T-cell (primary cell): ENCODE results near the gene SPON1. TPM values are rescaled to one million over a fixed set of nuclear protein-coding genes. Genes with fewer than 3 reads are reported as not detected.

Experiments used
- ATAC-seq, 4 experiments: fragments of 200-7000 bp in 3 of 4; fragments of 150-1000 bp in 1 of 4; cut with Tn5 transposase; replicated peaks in 1 of 4; 1 replicate in 3 of 4; 2 replicates in 1 of 4; pipeline ENCODE4 v1.10.0; 2021; ENCODE audit warnings: moderate library complexity in 3 of 4, mild to moderate bottlenecking in 2 of 4, moderate number of reproducible peaks in 1 of 4
- CTCF ChIA-PET, 2 donors: fragments of 300-600 bp; sonication (Branson Sonifier 250); formaldehyde crosslinking; loops; one replicate each; lab custom pipeline; 2022; ENCODE audit warnings: antibody characterized with exemption in 2 of 2; lab: Charles Lee
- POLR2A ChIA-PET, 2 donors: fragments of 300-600 bp; sonication (Branson Sonifier 250); formaldehyde crosslinking; loops; one replicate each; lab custom pipeline; 2022; ENCODE audit warnings: antibody characterized with exemption in 2 of 2; lab: Charles Lee
- DNase-seq, 35 experiments: peaks; one replicate each; pipeline versions ENCODE4 v3.0.0 to v3.0.0-alpha.2; 2013 to 2023
- H3K27ac ChIP-seq: one replicate; pipeline ENCODE4 v1.5.1; 2013; ENCODE audit warnings: low read length
- H3K27me3 ChIP-seq, 2 experiments: replicated peaks in 1 of 2; 1 replicate in 1 of 2; 2 replicates in 1 of 2; pipeline versions ENCODE4 v1.6.1 to v1.7.0; 2013; ENCODE audit warnings: low read length in 1 of 2, mixed read lengths in 1 of 2; ENCODE audit not compliant: control insufficient read depth in 2 of 2, insufficient read depth in 2 of 2; ENCODE audit errors: extremely low read depth in 1 of 2
- H3K36me3 ChIP-seq, 2 donors: 1 replicate in 1 of 2; 2 replicates in 1 of 2; pipeline versions ENCODE4 v1.6.1 to v1.7.0; 2013; ENCODE audit warnings: low read length in 1 of 2; ENCODE audit not compliant: control insufficient read depth in 2 of 2, insufficient read depth in 1 of 2; ENCODE audit errors: extremely low read depth in 1 of 2
- H3K4me1 ChIP-seq, 2 experiments: 1 replicate in 1 of 2; 2 replicates in 1 of 2; pipeline versions ENCODE4 v1.6.1 to v1.7.0; 2013; ENCODE audit warnings: low read length in 2 of 2, mixed read lengths in 1 of 2; ENCODE audit not compliant: insufficient read depth in 2 of 2, control insufficient read depth in 1 of 2; ENCODE audit errors: extremely low read depth in 1 of 2
- H3K4me3 ChIP-seq, 2 donors: 1 replicate in 1 of 2; 2 replicates in 1 of 2; pipeline versions ENCODE4 v1.5.1 to v1.7.0; 2013; ENCODE audit warnings: mild to moderate bottlenecking in 2 of 2, low read length in 1 of 2, moderate library complexity in 1 of 2; ENCODE audit not compliant: control insufficient read depth in 1 of 2; ENCODE audit errors: extremely low read depth in 1 of 2
- H3K9me3 ChIP-seq: 2 replicates; pipeline ENCODE4 v1.7.0; 2013
- H3K27ac Mint-ChIP-seq, 2 donors: one replicate each; pipeline ENCODE4 v1.8.0; 2020 to 2021; ENCODE audit warnings: mild to moderate bottlenecking in 2 of 2, mixed read lengths in 2 of 2
- H3K27me3 Mint-ChIP-seq, 2 donors: one replicate each; pipeline ENCODE4 v1.8.0; 2021 to 2022; ENCODE audit warnings: mixed read lengths in 2 of 2
- H3K36me3 Mint-ChIP-seq: one replicate; pipeline ENCODE4 v1.8.0; 2021; ENCODE audit warnings: mixed read lengths
- H3K4me1 Mint-ChIP-seq, 3 donors: one replicate each; pipeline ENCODE4 v1.8.0; 2020 to 2022; ENCODE audit warnings: mixed read lengths in 3 of 3, mild to moderate bottlenecking in 1 of 3
- H3K4me3 Mint-ChIP-seq, 3 donors: one replicate each; pipeline ENCODE4 v1.8.0; 2020 to 2022; ENCODE audit warnings: mild to moderate bottlenecking in 3 of 3, mixed read lengths in 3 of 3, moderate library complexity in 3 of 3
- H3K9me3 Mint-ChIP-seq, 3 donors: one replicate each; pipeline ENCODE4 v1.8.0; 2020 to 2022; ENCODE audit warnings: mixed read lengths in 3 of 3
- WGBS: methylation state at CpG from one replicate; pipeline ENCODE4 v1.1.5; 2013; ENCODE audit warnings: missing lambda C conversion rate; ENCODE audit not compliant: insufficient coverage; 5-methylcytosine and 5-hydroxymethylcytosine counted together
- total RNA-seq, 35 experiments: library from RNA in 6 of 35; stranded (reverse) in 6 of 35; fragments of 120-200 nt in 1 of 35; gene quantifications; one replicate each; pipeline versions ENCODE4 v1.2.1 to v1.2.4 and lab custom pipeline; 2013 to 2026

SPON1 gene
- total RNA-seq, 5 donors from 2014 or later (not counting 1 experiment from before 2014, with no cell fraction given), result 1.0 to 38.2 (median 28.8) TPM

DNA sequence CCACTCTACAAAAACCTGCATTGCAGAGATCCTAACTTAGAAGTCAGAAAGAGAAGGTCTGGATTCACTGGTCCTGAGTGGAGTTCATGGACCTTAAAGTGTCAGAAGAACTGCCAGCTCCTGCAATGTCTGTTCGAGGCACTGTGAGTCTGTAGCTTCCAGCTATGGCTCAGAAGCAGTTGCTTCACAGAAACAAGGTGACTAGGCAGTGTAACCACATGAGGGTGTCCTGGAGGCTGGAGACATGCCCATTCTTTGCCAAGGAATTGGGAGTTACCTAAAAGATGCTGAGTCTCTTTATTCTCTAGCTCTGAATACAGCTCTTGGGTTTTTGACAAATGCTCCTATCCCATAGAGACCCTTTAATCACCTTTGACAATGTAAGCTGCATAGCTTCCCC is 130.5 kb downstream of the SPON1 start:
- H3K4me1 Mint-ChIP-seq, result peaks cover 22 to 36% (median 29%) of the 10 kb centered on the region in 3 donors
- Histone ChIP-seq H3K27ac (no peak overlapping the region), H3K4me1 (peaks cover 0 to 23% of the 10 kb centered on the region in 2 experiments), H3K36me3 (no peaks in the 10 kb centered on the region), H3K27me3 (peaks cover 0 to 11% of the 10 kb centered on the region in 2 experiments), H3K9me3 (no peaks in the 10 kb centered on the region), H3K4me3 (no peak overlapping the region)
- DNase-seq, result no peak
- ChIA-PET CTCF (no interaction called here), POLR2A (no interaction called here)
- peaks cover 0 to 2% of the 10 kb centered on the region in 2 donors for H3K27me3 Mint-ChIP-seq
- peaks cover 8% of the 10 kb centered on the region for H3K36me3 Mint-ChIP-seq
- no peak overlapping the region for H3K4me3 Mint-ChIP-seq
- 0% methylated on average over 1 of the region's 1 CpG for WGBS
- no peak for ATAC-seq
- H3K9me3 Mint-ChIP-seq, result peaks cover 0 to 2% (median 0%) of the 10 kb centered on the region in 3 donors
- H3K27ac Mint-ChIP-seq, result no peak overlapping the region

DNA sequence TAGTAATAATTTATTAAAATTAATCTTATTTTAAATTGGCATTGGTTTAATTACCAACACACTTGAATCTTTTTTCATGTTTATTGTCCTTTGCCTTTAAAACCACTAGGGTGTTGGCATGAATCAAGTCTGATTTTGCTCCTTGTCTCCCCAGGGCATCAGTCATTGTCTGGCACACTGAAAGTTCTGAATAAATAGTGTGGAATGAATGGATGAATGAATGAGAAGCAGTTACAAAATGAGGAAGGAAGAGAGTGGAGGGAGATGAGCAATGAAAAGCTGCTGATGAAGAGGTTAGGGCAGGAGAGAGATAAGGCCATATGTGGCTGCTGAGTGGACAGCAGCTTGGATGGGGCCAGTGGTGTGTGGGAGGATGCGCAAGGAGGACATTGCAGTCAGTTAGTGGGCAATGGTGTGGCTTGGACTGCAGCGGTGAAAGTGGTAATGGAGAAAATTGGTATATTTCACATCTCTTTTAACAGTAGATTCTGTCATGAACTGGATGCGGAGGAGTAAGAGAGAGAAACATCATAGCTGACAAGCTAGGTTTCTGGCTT is 132.0 kb downstream of the SPON1 start:
- Histone ChIP-seq H3K36me3 (no peaks in the 10 kb centered on the region), H3K9me3 (no peaks in the 10 kb centered on the region), H3K4me3 (no peak overlapping the region), H3K27me3 (peaks cover 0 to 8% of the 10 kb centered on the region in 2 experiments), H3K27ac (no peak overlapping the region), H3K4me1 (peaks cover 0 to 19% of the 10 kb centered on the region in 2 experiments)
- DNase-seq (no peak), ATAC-seq (no peak)
- no peaks in the 10 kb centered on the region for H3K9me3 Mint-ChIP-seq
- CTCF ChIA-PET, result no interaction called here
- peaks cover 12 to 23% (median 16%) of the 10 kb centered on the region in 3 donors for H3K4me1 Mint-ChIP-seq
- H3K4me3 Mint-ChIP-seq, result no peak overlapping the region
- no peaks in the 10 kb centered on the region for H3K36me3 Mint-ChIP-seq
- no CpG with 5 or more reads among the region's 3 CpGs for WGBS
- H3K27me3 Mint-ChIP-seq, result peaks cover 0 to 2% of the 10 kb centered on the region in 2 donors
- POLR2A ChIA-PET, result no interaction called here
- no peak overlapping the region for H3K27ac Mint-ChIP-seq

DNA sequence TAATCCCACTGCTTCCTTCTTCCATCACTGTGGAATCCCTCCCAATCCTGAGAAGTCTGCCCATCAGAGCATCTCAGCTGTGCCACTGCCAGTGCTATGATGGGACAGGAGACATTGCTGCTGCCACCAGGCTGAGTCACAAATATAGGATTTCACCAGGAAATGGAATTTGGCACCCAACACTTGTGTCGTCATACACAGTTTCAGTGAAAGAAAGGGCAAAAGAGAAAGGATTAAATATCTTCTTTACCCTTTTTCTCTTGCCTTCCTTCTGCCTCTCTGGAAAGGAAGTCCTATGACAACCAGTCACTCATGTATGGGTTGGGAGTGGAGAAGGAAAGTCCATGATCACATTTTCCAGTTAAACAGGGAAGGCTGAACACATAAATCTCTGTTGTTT is 133.4 kb downstream of the SPON1 start:
- H3K27me3 Mint-ChIP-seq, result no peaks in the 10 kb centered on the region
- POLR2A ChIA-PET, result no interaction called here
- no peak overlapping the region for H3K4me3 ChIP-seq
- H3K27ac ChIP-seq, result no peak overlapping the region
- ATAC-seq (no peak), DNase-seq (no peak)
- WGBS, result no CpG with 5 or more reads among the region's 1 CpG
- H3K9me3 Mint-ChIP-seq, result no peaks in the 10 kb centered on the region
- no peak overlapping the region for H3K27ac Mint-ChIP-seq
- no peaks in the 10 kb centered on the region for H3K36me3 ChIP-seq
- H3K4me1 ChIP-seq, result peaks cover 2 to 9% of the 10 kb centered on the region in 2 experiments
- H3K36me3 Mint-ChIP-seq, result no peaks in the 10 kb centered on the region
- H3K9me3 ChIP-seq, result no peaks in the 10 kb centered on the region
- peaks cover 4 to 11% (median 5%) of the 10 kb centered on the region in 3 donors for H3K4me1 Mint-ChIP-seq
- no peak overlapping the region for H3K4me3 Mint-ChIP-seq
- CTCF ChIA-PET, result no interaction called here
- H3K27me3 ChIP-seq, result peaks cover 0 to 3% of the 10 kb centered on the region in 2 experiments

- peaks cover 4 to 14% (median 7%) of the 10 kb centered on the region in 3 donors for H3K4me1 Mint-ChIP-seq
- ChIA-PET CTCF (interaction anchor here in 1 of 2 donors (1.2 kb wide), 1 partner anchor 140 kb away, joined by 3 read pairs; no protein-coding TSS in a partner anchor), POLR2A (no interaction called here)
- H3K27me3 Mint-ChIP-seq, result no peaks in the 10 kb centered on the region
- no peaks in the 10 kb centered on the region for H3K9me3 Mint-ChIP-seq
- ATAC-seq (no peak), DNase-seq (no peak)
- peaks cover 0 to 3% of the 10 kb centered on the region in 2 experiments for H3K27me3 ChIP-seq
- no peaks in the 10 kb centered on the region for H3K36me3 Mint-ChIP-seq
- peaks cover 3 to 4% of the 10 kb centered on the region in 2 experiments for H3K4me1 ChIP-seq
- H3K27ac ChIP-seq, result no peak overlapping the region
- H3K4me3 Mint-ChIP-seq, result no peak overlapping the region
- H3K36me3 ChIP-seq, result no peaks in the 10 kb centered on the region
- H3K27ac Mint-ChIP-seq, result no peak overlapping the region
- H3K9me3 ChIP-seq, result no peaks in the 10 kb centered on the region
- no peak overlapping the region for H3K4me3 ChIP-seq
Measured at GRCh38 chr11:14096606-14097005, 134.1 kb downstream of the SPON1 start.

DNA sequence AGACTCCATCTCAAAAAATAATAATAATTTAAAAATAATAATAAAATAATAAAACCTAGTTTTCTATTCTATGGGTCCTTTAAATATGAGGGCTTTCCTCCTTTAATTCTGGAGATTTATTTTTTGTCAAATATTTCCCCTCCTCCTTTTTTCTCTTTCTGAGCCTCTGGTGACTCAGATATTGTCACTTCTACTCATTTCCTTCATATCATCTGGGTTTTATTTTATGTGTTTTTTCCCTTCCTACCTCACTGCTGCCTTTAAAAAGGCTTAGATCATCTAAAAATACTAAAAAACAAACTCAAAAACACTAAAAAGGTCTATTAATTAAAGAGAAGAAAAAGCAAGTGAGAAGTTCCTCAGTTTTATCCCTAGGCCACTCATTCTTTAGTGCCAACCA is 138.9 kb downstream of the SPON1 start:
- CTCF ChIA-PET, result no interaction called here
- no peak overlapping the region for H3K4me3 Mint-ChIP-seq
- DNase-seq, result no peak
- H3K4me3 ChIP-seq, result no peak overlapping the region
- no peak overlapping the region for H3K27ac ChIP-seq
- POLR2A ChIA-PET, result interaction anchor here in 1 of 2 donors (0.7 kb wide), 1 partner anchor 738 kb away, joined by 3 read pairs; no protein-coding TSS in a partner anchor
- H3K27me3 ChIP-seq, result peaks cover 0 to under 1% of the 10 kb centered on the region in 2 experiments
- peaks cover 4% of the 10 kb centered on the region for H3K36me3 Mint-ChIP-seq
- peak overlapping the region; percentile 59 to 88 for H3K27ac Mint-ChIP-seq
- no peak for ATAC-seq
- H3K9me3 ChIP-seq, result no peaks in the 10 kb centered on the region
- H3K4me1 Mint-ChIP-seq, result peaks cover 0 to 14% (median 9%) of the 10 kb centered on the region in 3 donors
- H3K36me3 ChIP-seq, result no peaks in the 10 kb centered on the region
- H3K4me1 ChIP-seq, result peaks cover 0 to 5% of the 10 kb centered on the region in 2 experiments
- no peaks in the 10 kb centered on the region for H3K9me3 Mint-ChIP-seq
- no peaks in the 10 kb centered on the region for H3K27me3 Mint-ChIP-seq

DNA sequence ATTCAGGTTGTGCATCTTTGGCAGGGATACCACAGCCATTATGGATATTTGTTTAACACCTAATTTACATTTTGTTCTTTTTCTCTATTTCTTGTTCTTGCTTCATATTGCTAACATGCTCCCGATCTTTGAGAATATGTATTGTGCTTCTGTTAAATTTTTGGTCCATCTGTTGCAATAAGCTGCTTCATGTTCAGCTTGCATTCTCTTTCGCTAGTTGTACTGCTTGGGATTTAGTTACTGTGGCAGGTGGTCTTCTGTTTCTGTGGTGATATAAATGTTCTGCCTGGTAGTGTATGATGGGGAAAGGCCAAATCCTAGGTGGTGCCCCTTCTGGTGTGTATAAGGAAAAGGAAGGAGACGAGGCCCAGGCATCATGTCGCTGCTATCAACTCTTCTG is 140.2 kb downstream of the SPON1 start:
- no peak overlapping the region for H3K4me3 Mint-ChIP-seq
- no peaks in the 10 kb centered on the region for H3K36me3 ChIP-seq
- no peak overlapping the region for H3K27ac Mint-ChIP-seq
- DNase-seq (no peak), ATAC-seq (no peak)
- no peaks in the 10 kb centered on the region for H3K27me3 Mint-ChIP-seq
- H3K4me1 Mint-ChIP-seq, result peaks cover 0 to 14% (median 9%) of the 10 kb centered on the region in 3 donors
- H3K27me3 ChIP-seq, result no peaks in the 10 kb centered on the region
- H3K4me3 ChIP-seq, result no peak overlapping the region
- H3K9me3 Mint-ChIP-seq, result no peaks in the 10 kb centered on the region
- H3K4me1 ChIP-seq, result peaks cover 0 to 5% of the 10 kb centered on the region in 2 experiments
- H3K27ac ChIP-seq, result no peak overlapping the region
- CTCF ChIA-PET, result no interaction called here
- 100% methylated on average over 1 of the region's 4 CpGs for WGBS
- H3K9me3 ChIP-seq, result no peaks in the 10 kb centered on the region
- POLR2A ChIA-PET, result no interaction called here
- H3K36me3 Mint-ChIP-seq, result peaks cover 4% of the 10 kb centered on the region
